Measurements from ENCODE around the gene PHC2. TPM values are rescaled to one million over a fixed set of nuclear protein-coding genes. Genes with fewer than 3 reads are reported as not detected.
A peak's percentile ranks its signal among the peaks of the same experiment; 100 is the strongest.

The PHC2 gene
- polyA plus RNA-seq (2012; ENCODE audit: insufficient read depth, insufficient read length): 51.3 TPM

DNA sequence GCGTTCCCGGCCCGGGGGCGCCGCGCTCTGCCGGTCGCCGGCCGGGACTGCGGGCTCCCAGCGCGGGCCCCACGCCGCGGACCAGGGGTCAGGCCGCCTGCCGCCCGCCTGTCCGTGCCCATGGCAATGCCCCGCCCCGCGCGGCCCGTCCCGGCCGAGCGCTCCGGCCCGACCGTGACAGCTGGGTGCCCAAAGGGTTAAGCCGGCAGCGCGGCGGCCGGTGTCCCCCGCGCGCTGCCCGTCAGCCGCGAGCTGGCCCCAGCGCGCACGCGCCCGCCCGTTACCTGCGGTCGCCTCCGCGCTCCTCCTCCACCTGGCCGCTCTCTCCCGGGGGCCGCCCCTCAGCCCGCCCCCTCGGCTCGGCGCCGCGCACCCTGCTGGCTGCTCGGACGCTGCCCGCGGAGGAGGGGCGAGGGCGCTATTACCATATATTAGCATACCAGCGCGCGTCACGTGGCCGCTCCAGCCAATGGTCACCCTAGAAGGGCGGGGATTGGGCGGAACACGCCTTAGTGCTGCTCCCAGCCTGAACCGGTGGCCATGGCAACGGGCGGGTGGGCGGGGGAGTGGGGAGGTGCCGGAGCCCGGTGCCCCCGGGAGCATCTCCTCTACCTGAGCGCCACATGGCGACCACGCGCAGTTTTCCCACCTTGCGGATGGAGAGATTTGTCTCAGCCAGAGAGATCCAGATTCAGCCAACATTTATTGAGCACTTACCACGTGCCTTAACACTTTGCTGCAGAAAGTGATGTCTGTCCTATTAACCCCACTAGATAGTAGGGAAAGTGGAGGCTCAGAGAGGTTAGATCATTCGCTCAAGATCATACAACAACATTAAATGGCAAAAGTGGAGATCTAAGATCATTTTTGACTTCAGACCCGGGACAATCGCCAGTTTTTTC is at the start of gene PHC2:
TSS of gene PHC2 (minus strand) at position 404 of the 902 bp plus-strand sequence. CDS start 55,556 bp downstream, outside the sequence.
- peak within 1 kb of the TSS; percentile 25 for H3K4me3 ChIP-seq (ENCODE audit: low read length)

GRCh38 chr1:33477451-33477850 is 46.6 kb upstream of the PHC2 start:
- DNase-seq (ENCODE audit: low read depth, low spot score): no peak
- no peak overlapping the region for H3K4me3 ChIP-seq (ENCODE audit: low read length)

More for the DNA sequence above, at the start of gene PHC2:
- DNase-seq (ENCODE audit: low read depth, low spot score): peak; percentile 84

GRCh38 chr1:33473900-33474299 is 43.0 kb upstream of the PHC2 start:
- DNase-seq (ENCODE audit: low read depth, low spot score): no peak

GRCh38 chr1:33472269-33472980 is 41.5 kb upstream of the PHC2 start, which contains the start of gene ZSCAN20:
Gene ZSCAN20, plus strand, starts transcription at chr1:33472645. Its CDS starts 6,644 bp downstream, at chr1:33479289.
- H3K4me3 ChIP-seq (ENCODE audit: low read length): peak within 1 kb of the TSS; percentile 68
- peak; percentile 95 for DNase-seq (ENCODE audit: low read depth, low spot score)

More at GRCh38 chr1:33473900-33474299, 43.0 kb upstream of the PHC2 start:
- no peak overlapping the region for H3K4me3 ChIP-seq (ENCODE audit: low read length)

- no peak for DNase-seq (ENCODE audit: low read depth, low spot score)
- no peak overlapping the region for H3K4me3 ChIP-seq (ENCODE audit: low read length)
Observed at GRCh38 chr1:33471416-33471815, 40.5 kb upstream of the PHC2 start.

GRCh38 chr1:33470495-33471012 is 39.7 kb upstream of the PHC2 start:
- DNase-seq (ENCODE audit: low read depth, low spot score): peak; percentile 71
- H3K4me3 ChIP-seq (ENCODE audit: low read length): no peak overlapping the region

- DNase-seq (ENCODE audit: low read depth, low spot score): peak; percentile 57
- no peak overlapping the region for H3K4me3 ChIP-seq (ENCODE audit: low read length)
Observed at GRCh38 chr1:33469691-33470090, 38.8 kb upstream of the PHC2 start.

- no peak overlapping the region for H3K4me3 ChIP-seq (ENCODE audit: low read length)
- DNase-seq (ENCODE audit: low read depth, low spot score): no peak
Observed at GRCh38 chr1:33468967-33469366, 38.1 kb upstream of the PHC2 start.

DNA sequence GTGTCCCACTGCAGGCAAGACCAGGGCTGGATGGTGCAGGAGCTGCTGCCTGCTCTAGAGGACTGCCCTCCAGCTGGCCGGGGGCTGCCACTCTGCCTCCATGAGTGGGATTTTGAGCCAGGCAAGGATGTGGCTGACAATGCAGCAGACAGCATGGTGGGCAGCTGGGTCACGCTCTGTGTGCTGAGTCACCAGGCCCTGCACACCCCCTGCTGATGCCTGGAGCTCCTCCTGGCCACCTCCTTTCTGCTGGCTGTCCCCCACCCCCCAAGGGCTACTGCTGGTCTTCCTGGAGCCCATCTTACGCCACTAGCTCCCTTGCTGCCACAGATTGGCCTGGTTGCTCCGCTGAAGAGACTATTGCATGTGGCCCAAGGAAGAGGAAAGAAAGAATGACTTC is 37.6 kb upstream of the PHC2 start:
- no peak overlapping the region for H3K4me3 ChIP-seq (ENCODE audit: low read length)
- no peak for DNase-seq (ENCODE audit: low read depth, low spot score)

DNA sequence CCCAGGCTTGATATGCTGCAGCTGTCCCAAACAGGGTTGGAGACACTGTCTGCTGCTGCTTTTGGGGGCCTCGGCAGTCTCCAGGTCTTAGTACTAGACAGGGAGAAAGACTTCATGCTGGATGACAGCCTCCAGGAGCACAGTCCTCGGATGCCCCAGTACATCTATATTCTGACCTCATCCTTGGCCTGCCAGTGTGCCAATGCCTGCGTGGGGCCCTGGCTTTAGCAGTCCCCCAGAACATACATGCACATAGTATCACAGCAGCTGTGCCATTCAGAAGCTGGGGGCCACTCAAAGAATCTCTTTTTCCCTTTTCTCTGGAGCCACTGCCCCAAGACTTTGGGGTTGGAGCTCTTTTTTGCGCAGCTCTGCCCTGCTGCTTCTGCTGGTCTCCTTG is 37.1 kb upstream of the PHC2 start:
- H3K4me3 ChIP-seq (ENCODE audit: low read length): no peak overlapping the region
- DNase-seq (ENCODE audit: low read depth, low spot score): no peak

GRCh38 chr1:33466159-33466558 is 35.3 kb upstream of the PHC2 start:
- H3K4me3 ChIP-seq (ENCODE audit: low read length): no peak overlapping the region
- DNase-seq (ENCODE audit: low read depth, low spot score): no peak

GRCh38 chr1:33465316-33465715 is 34.4 kb upstream of the PHC2 start:
- DNase-seq (ENCODE audit: low read depth, low spot score): no peak
- no peak overlapping the region for H3K4me3 ChIP-seq (ENCODE audit: low read length)

DNA sequence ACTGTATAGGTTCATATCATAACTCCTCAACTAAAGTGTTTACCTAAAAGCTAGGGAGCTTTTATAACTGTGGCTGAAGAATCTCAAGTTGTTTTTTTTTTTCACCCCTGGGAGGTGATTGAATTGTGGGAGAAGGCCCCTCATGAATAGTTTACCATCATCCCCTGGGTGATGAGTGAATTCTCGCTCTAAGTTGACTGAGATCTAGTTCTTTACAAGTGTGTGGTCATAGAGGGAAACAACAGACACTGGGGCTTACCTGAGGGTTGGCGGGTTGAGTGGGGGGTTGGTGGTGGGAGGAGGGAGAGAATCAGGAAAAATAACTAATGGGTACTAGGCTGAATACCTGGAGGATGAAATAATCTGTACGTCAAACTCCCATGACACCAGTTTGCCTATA is 33.7 kb upstream of the PHC2 start:
- no peak overlapping the region for H3K4me3 ChIP-seq (ENCODE audit: low read length)
- DNase-seq (ENCODE audit: low read depth, low spot score): no peak

GRCh38 chr1:33462405-33463164 is 31.7 kb upstream of the PHC2 start:
- DNase-seq (ENCODE audit: low read depth, low spot score): no peak
- no peak overlapping the region for H3K4me3 ChIP-seq (ENCODE audit: low read length)

GRCh38 chr1:33460947-33461629 is 30.2 kb upstream of the PHC2 start:
- no peak overlapping the region for H3K4me3 ChIP-seq (ENCODE audit: low read length)
- no peak for DNase-seq (ENCODE audit: low read depth, low spot score)

DNA sequence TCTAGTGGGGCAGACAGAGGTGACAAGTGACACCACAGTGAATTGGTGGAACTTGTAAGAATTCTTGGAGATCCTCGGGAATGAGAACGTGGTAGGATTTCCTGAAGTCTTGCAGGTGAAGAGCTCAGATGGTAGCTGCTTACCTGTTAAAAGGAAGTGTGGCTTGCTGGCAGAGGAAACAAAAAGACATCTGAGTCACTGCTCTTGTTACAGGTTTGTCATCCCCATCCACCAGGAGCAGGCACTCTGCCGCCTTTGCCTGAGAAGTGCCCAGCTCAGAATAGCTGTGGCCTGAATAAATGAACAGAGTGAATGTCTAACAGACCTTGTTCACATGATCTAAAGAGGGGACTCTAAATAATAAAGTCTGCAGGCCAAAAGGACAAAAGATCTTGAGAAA is 29.2 kb upstream of the PHC2 start:
- no peak overlapping the region for H3K4me3 ChIP-seq (ENCODE audit: low read length)
- no peak for DNase-seq (ENCODE audit: low read depth, low spot score)

DNA sequence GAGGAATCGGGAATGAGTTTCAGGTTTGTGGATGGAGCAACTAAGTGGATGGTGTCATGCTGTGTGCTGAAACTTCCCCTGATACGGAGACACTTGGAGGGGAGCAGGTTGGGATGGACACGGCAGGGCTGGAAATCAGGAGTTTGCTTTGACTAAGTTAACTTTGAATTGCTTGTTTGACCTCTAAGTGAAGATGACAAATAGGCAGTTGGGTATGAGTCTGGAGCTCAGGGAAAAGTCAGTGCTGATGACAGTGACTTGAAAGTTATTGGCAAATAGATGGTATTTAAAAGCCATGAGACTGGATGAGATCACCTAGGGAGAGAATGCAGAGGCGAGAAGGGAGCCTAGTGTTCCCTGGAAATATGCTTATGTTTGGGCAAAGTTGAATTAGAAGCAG is 28.8 kb upstream of the PHC2 start:
- H3K4me3 ChIP-seq (ENCODE audit: low read length): no peak overlapping the region
- DNase-seq (ENCODE audit: low read depth, low spot score): no peak

- H3K4me3 ChIP-seq (ENCODE audit: low read length): no peak overlapping the region
- no peak for DNase-seq (ENCODE audit: low read depth, low spot score)
Observed at GRCh38 chr1:33456502-33456886, 25.6 kb upstream of the PHC2 start.

Data from Jurkat, Clone E6-1 (cell line).